Esophagus (tissue), 2 donors: ENCODE data around the gene AKAP3. TPM values are rescaled to one million over a fixed set of nuclear protein-coding genes. Genes with fewer than 3 reads are reported as not detected.

Experiments
- H3K27ac ChIP-seq, 2 donors: one replicate each; pipeline ENCODE4 v1.5.1; 2013; ENCODE audit warnings: low read depth in 2 of 2, mild to moderate bottlenecking in 2 of 2, inconsistent platforms in 1 of 2, low read length in 1 of 2, moderate library complexity in 1 of 2
- H3K27me3 ChIP-seq, 2 donors: one replicate each; pipeline ENCODE4 v1.6.1; 2013; ENCODE audit warnings: low read length in 2 of 2, control low read depth in 1 of 2, mild to moderate bottlenecking in 1 of 2; ENCODE audit not compliant: insufficient read depth in 2 of 2, control insufficient read depth in 1 of 2
- H3K36me3 ChIP-seq, 2 donors: one replicate each; pipeline ENCODE4 v1.6.1; 2013; ENCODE audit warnings: low read length in 1 of 2; ENCODE audit not compliant: control insufficient read depth in 2 of 2, insufficient read depth in 2 of 2
- H3K4me1 ChIP-seq, 2 donors: one replicate each; pipeline ENCODE4 v1.6.1; 2013; ENCODE audit warnings: low read length in 1 of 2; ENCODE audit not compliant: control insufficient read depth in 2 of 2, insufficient read depth in 2 of 2
- H3K4me3 ChIP-seq, 2 donors: one replicate each; pipeline ENCODE4 v1.5.1; 2013; ENCODE audit warnings: low read length in 2 of 2, mild to moderate bottlenecking in 2 of 2, low read depth in 1 of 2, moderate library complexity in 1 of 2
- H3K9me3 ChIP-seq, 2 donors: one replicate each; pipeline ENCODE4 v1.6.1; 2013; ENCODE audit warnings: mild to moderate bottlenecking in 2 of 2, low read depth in 1 of 2, low read length in 1 of 2, moderate library complexity in 1 of 2; ENCODE audit not compliant: control insufficient read depth in 2 of 2, insufficient read depth in 1 of 2
- WGBS, 2 donors: extraction: QIAGEN DNeasy Blood & Tissue Kit; methylation state at CpG; one replicate each; pipeline ENCODE4 v1.1.7; 2013; 5-methylcytosine and 5-hydroxymethylcytosine counted together
- polyA plus RNA-seq, 2 donors: library from polyadenylated mRNA; stranded (reverse); fragments of 200-250 nt; gene quantifications; one replicate each; pipeline ENCODE4 v1.2.3, GENCODE V29; 2013
- donor health status: healthy with polysubstance abuse.
- donor health status: Bipolar disorder and iron deficiency.

AKAP3 gene
- under 1 TPM; 0.36 to 0.75 TPM for polyA plus RNA-seq

DNA sequence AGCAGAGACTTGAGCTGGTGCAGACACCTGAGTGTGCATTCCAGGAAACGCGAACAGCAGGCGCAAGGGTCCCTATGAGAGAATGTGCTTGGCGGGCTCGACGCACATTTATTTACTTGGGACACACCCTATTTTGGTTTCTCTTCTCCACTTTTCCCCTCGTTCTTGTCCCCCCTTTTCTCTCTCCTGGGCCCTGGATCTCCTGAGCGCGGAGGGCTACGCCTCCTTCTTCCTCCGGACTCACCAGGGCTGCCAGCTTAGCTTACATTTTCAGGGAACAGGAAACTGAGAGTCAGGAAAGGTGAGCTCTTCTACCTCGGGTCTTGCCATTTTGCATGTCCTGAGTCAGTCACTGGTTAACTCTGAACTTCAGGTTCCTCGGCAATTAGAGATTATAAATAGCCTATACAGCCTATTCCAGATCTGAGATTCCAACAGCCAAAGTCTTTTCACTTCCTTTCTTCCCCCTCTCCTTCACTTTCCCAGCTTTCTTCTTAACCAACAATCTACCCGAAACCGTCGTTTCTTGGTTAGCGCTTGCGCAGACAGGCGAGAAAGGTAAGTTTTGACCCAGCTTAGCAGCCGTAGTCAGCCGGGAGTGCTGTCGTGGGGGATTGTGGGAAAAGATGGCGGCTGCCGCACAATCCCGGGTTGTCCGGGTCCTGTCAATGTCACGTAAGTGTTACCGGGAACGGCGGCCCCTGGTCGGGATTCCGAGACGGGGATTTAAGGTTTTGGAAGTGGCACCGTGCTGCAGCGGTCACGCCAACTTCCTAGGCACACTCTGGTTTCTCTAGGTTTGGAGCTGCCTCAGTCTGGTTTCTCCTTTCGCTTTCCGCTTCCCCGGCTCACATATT lies at the start of gene AKAP3, which contains the start of gene NDUFA9:
AKAP3 (minus strand) TSS at position 551 of the 857 bp plus-strand sequence. CDS start 10,855 bp downstream, outside the sequence.
NDUFA9 (plus strand) TSS at position 614 of the 857 bp plus-strand sequence; CDS start at position 627, 13 bp downstream.
- WGBS, 2 donors = 0 to 1% methylated on average over 39 of the region's 39 CpGs
- Histone ChIP-seq H3K9me3 (no peaks in the 10 kb centered on the region), H3K36me3 (no peaks in the 10 kb centered on the region), H3K4me3 (peak within 1 kb of the TSS; percentile 74 to 93), H3K27me3 (no peaks in the 10 kb centered on the region), H3K27ac (peak within 1 kb of the TSS; percentile 77 to 92), H3K4me1 (no peaks in the 10 kb centered on the region)

GRCh38 chr12:4690760-4691159 lies 41.9 kb upstream of the AKAP3 start:
- Histone ChIP-seq H3K4me3 (no peak overlapping the region), H3K27ac (no peak overlapping the region), H3K4me1 (no peaks in the 10 kb centered on the region), H3K9me3 (no peaks in the 10 kb centered on the region), H3K36me3 (peaks cover 14% of the 10 kb centered on the region in 2 donors), H3K27me3 (no peaks in the 10 kb centered on the region)
- 94 to 95% methylated on average over 5 of the region's 5 CpGs for WGBS, 2 donors

DNA sequence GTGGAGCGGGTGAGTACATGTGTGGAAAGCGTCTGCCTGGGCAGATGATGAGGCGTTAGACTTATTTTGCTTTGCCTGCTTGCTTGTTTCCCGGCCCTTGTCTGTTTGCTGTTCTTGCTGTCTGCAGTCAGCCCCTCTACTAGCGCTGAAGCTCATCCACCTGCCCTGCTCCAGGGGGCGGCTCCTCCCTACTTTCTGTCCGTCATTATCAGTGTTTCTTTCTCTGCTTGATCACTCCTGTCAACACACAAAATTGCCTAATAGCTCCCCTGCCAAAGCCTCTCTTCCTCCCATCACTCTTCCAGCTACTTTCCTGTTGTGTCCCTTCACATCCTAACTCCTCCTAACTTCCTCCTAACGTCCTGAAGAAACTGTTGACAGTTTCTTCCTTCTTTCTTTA lies 36.5 kb upstream of the AKAP3 start:
- peaks cover 19 to 20% of the 10 kb centered on the region in 2 donors for H3K36me3 ChIP-seq
- H3K27ac ChIP-seq = no peak overlapping the region
- H3K27me3 ChIP-seq = no peaks in the 10 kb centered on the region
- H3K4me1 ChIP-seq = no peaks in the 10 kb centered on the region
- 88 to 89% methylated on average over 8 of the region's 8 CpGs for WGBS, 2 donors
- H3K9me3 ChIP-seq = no peaks in the 10 kb centered on the region
- no peak overlapping the region for H3K4me3 ChIP-seq

DNA sequence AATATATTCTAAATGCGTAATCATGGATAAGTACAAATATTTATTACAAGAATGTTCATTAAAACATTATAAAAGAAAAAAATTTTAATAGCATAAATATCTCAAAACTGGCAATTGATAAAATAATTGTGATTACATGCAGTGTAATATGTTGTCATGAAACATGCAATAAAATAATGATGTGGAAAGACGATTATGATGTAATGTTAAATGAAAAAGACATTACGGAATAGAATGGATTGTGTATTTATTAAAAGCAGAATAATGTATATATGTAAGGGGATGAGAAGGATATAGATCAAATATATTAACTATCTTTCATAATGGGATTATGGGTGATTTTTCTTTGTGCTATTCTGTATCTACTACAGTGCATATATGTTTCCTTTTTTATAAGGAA lies 32.9 kb upstream of the AKAP3 start:
- WGBS, 2 donors = 91 to 98% methylated on average over 3 of the region's 3 CpGs
- H3K4me1 ChIP-seq = no peaks in the 10 kb centered on the region
- no peak overlapping the region for H3K27ac ChIP-seq
- no peak overlapping the region for H3K4me3 ChIP-seq
- no peaks in the 10 kb centered on the region for H3K9me3 ChIP-seq
- H3K27me3 ChIP-seq = no peaks in the 10 kb centered on the region
- H3K36me3 ChIP-seq = peaks cover 8 to 12% of the 10 kb centered on the region in 2 donors

DNA sequence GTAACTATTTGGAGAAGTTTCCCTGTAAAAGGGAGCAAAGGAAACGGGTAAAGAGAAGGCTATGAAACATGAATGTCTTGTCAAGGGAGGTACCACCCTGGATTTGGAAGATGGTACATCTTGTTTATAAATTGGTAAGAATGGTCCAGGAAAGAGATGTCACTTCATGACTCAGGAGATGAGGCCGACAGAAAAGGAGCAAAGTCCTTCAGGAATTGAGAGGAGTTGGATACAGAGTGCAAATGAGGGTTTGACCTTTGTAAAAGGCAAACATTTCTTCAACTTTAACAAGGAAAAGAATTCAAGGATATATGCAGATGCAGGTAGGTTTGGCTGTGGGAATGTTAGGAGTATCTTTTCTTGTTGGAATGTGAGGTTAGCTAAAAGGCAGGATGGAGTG lies 30.9 kb upstream of the AKAP3 start:
- Histone ChIP-seq H3K4me3 (no peak overlapping the region), H3K27me3 (no peaks in the 10 kb centered on the region), H3K9me3 (no peaks in the 10 kb centered on the region), H3K27ac (no peak overlapping the region), H3K36me3 (peaks cover 0 to 4% of the 10 kb centered on the region in 2 donors), H3K4me1 (no peaks in the 10 kb centered on the region)
- 84 to 92% methylated on average over 2 of the region's 2 CpGs for WGBS, 2 donors

GRCh38 chr12:4665236-4665635 lies 16.4 kb upstream of the AKAP3 start:
- Histone ChIP-seq H3K4me3 (no peak overlapping the region), H3K27me3 (no peaks in the 10 kb centered on the region), H3K9me3 (no peaks in the 10 kb centered on the region), H3K27ac (no peak overlapping the region), H3K36me3 (peaks cover 10 to 12% of the 10 kb centered on the region in 2 donors), H3K4me1 (no peaks in the 10 kb centered on the region)
- 95 to 97% methylated on average over 3 of the region's 3 CpGs for WGBS, 2 donors

DNA sequence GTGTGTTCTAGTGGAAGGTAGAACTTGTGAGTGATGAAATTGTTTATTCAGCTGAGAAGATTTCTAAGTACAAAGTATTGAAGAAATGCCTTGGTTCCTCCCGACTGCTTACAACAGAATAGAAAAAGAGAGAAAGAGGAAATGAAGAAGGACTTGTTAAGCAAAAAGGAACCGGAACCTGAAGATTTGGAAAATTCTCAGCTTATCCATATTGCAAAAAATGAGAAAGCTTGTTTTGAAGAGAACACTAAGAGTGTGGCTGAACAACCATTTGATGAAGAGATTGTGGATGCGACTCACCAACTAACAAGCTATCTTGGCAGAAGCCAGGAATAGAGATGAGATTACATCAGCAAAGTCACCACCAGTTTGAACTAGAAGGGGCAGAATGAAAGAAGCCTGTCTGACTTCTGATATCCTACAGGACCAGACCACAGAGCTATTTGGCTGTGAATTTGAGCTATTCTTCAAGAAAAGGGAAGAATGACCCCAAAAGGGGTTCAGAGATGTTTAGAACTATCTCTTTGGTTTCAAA lies 15.2 kb upstream of the AKAP3 start:
- H3K36me3 ChIP-seq = peaks cover 15% of the 10 kb centered on the region in 2 donors
- H3K4me3 ChIP-seq = no peak overlapping the region
- H3K4me1 ChIP-seq = no peaks in the 10 kb centered on the region
- 59 to 82% methylated on average over 3 of the region's 3 CpGs for WGBS, 2 donors
- no peak overlapping the region for H3K27ac ChIP-seq
- H3K9me3 ChIP-seq = no peaks in the 10 kb centered on the region
- no peaks in the 10 kb centered on the region for H3K27me3 ChIP-seq

DNA sequence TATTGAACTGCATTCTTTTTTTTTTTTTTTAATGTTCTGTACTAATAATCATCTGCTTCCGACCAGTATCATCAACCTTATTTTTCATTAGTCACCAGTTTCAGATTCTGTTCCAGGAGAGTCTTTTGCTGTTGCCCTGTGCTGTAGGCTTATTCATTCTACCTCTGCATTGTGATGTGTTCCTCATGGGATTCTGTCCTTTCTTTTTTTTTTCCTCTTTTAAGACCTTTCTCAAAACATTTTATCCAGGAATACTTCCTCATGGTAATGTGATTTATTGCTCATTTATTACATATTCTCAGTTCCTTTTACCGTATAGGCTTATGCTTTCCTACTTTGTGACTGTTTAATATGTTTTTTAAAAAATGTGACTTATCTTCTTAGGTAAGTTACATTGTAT lies 4.8 kb upstream of the AKAP3 start:
- Histone ChIP-seq H3K4me3 (no peak overlapping the region), H3K27ac (no peak overlapping the region), H3K27me3 (no peaks in the 10 kb centered on the region), H3K36me3 (peaks cover 0 to 9% of the 10 kb centered on the region in 2 donors), H3K4me1 (no peaks in the 10 kb centered on the region), H3K9me3 (no peaks in the 10 kb centered on the region)
- WGBS, 2 donors = 73 to 75% methylated on average over 2 of the region's 2 CpGs

DNA sequence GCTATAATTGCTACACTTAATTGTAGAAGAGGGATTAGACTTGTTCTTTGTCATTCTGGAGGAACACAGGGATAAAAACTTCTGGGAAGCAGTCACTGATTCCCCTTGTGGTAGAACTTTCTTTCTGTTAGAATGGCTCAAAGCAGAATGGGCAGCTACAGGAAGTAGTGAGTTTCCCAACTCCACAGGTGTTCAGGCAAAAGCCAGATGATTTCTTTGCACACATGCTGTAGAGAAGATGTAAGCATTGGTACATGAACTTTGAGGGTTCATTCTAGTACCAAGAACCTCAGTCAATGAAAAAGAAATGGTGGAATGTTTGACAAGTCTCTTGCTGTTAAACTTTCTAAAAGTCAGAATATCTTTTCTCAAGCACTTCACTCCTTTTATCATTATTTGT lies 4.4 kb upstream of the AKAP3 start:
- Histone ChIP-seq H3K4me3 (no peak overlapping the region), H3K36me3 (peaks cover 0 to 9% of the 10 kb centered on the region in 2 donors), H3K4me1 (no peaks in the 10 kb centered on the region), H3K27ac (no peak overlapping the region), H3K27me3 (no peaks in the 10 kb centered on the region), H3K9me3 (no peaks in the 10 kb centered on the region)

GRCh38 chr12:4649358-4649661 lies 459 bp upstream of the AKAP3 start:
- WGBS, 2 donors = 0% methylated on average over 6 of the region's 6 CpGs
- H3K4me1 ChIP-seq = no peaks in the 10 kb centered on the region
- H3K9me3 ChIP-seq = no peaks in the 10 kb centered on the region
- peak overlapping the region; percentile 74 to 93 for H3K4me3 ChIP-seq
- H3K27ac ChIP-seq = peak overlapping the region; percentile 77 to 92
- no peaks in the 10 kb centered on the region for H3K27me3 ChIP-seq
- H3K36me3 ChIP-seq = peaks cover 0 to 2% of the 10 kb centered on the region in 2 donors
